HG03520 (cell line): Measurements from ENCODE around the gene ENC1.

Experiments used
- ATAC-seq: cut with Tn5 transposase; IDR thresholded peaks from one replicate; pipeline ENCODE4 v1.9.1; 2021; ENCODE audit warnings: mild to moderate bottlenecking, moderate library complexity; ENCODE audit not compliant: unreplicated experiment

ENC1 gene

GRCh38 chr5:74612045-74612444, 28.5 kb downstream of the ENC1 start:
- no peak for ATAC-seq

- no peak for ATAC-seq
Measured at GRCh38 chr5:74608736-74609601, 31.6 kb downstream of the ENC1 start.

GRCh38 chr5:74605759-74606158, 34.8 kb downstream of the ENC1 start:
- no peak for ATAC-seq

GRCh38 chr5:74603376-74603775, 37.2 kb downstream of the ENC1 start:
- ATAC-seq: no peak

DNA sequence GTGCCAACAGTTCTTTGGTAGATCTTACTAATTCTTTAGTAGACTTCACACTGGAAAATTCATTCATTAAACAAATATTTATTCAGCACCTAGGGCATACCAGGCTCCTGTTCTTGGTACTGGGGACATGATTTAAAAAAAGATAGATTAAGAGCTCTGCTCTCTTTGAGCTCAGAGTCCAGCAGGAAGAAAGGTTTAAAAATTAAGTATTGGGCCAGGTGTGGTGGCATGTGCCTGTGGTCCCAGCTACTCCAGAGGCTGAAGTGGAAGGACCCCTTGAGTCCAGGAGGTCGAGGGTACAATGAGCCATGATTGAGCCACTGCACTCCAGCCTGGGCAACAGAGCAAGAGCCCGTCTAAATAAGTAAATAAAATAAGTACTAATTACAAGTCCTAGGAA, 41.4 kb downstream of the ENC1 start:
- no peak for ATAC-seq

DNA sequence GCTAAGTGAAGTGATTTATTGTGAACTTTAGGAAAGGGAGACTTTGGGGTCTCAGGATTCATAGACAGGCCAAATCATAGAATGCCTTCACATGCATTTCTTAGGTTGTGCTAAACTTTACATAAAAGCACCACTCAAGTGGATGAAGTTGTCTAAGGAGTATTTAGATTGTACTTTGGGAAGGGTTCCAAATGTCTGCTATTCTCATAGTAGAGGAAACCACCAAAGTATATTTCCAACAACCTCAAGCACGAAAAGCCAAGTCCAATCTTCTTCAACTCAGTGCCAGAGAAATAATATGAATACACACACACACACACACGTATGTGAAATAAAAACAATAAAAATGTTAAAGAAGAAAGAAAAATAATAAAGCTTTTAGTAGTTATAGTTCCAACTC, 41.8 kb downstream of the ENC1 start:
- no peak for ATAC-seq

DNA sequence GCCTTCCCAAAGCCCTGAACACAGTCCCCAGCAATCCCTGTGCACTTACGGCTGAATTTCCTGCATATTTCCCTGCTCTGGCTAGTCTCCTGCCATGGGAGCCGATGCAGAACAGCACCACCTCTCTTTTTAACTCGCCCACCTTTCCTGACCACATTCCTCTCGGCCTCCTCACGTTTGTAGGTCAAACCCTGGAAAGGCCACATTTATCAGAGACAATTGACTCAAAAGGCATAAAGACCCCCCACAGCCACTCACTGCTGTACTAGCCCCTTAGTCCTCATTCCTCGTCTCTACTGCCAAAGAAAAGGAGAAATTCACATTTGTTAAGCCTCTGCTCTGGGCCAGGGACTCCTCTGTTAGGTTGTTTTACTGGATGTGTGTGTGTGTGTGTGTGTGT, 43.6 kb downstream of the ENC1 start:
- ATAC-seq: no peak

DNA sequence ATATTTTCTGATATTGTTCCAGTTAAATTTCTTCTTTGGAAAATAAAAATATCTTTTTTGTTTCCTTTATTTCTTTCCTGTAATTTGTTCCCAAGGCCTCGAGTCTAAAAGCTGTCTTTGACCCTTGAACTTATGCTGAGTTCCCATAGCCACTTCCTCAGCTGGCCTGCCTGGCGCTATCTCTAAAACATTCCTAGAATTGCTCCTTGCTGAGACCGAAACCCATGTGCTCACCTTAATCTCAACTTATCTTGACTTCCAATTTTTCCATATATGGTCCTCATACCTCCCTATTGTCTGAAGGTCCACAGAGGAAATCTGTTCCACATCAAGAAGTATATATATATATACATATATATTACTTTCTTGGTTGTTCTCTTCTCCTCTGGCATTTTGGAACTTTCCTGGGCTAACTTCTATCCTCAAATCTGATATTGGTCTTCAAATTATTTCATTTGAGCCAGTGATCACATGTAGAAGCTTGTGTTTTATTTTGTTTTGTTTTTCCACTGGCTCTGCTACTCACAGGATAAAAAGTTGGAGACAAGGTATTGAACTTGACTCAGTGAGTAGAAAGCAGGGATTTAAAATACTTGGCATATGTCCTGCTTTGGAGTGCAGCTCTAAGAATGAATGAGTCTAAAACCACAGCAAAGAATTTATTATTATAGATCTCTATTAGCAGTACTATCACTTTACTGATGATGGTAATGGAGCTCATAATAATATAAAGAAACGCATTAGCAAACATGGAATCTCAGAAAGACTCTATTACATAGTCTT, 45.2 kb downstream of the ENC1 start:
- ATAC-seq: no peak

- no peak for ATAC-seq
Measured at GRCh38 chr5:74594137-74595040, 46.1 kb downstream of the ENC1 start.

- no peak for ATAC-seq
Measured at GRCh38 chr5:74589204-74590056, 51.1 kb downstream of the ENC1 start.

- no peak for ATAC-seq
Measured at GRCh38 chr5:74588415-74588814, 52.1 kb downstream of the ENC1 start.

- ATAC-seq: no peak
Measured at GRCh38 chr5:74587890-74588289, 52.6 kb downstream of the ENC1 start.

- no peak for ATAC-seq
Measured at GRCh38 chr5:74587300-74587699, 53.2 kb downstream of the ENC1 start.

DNA sequence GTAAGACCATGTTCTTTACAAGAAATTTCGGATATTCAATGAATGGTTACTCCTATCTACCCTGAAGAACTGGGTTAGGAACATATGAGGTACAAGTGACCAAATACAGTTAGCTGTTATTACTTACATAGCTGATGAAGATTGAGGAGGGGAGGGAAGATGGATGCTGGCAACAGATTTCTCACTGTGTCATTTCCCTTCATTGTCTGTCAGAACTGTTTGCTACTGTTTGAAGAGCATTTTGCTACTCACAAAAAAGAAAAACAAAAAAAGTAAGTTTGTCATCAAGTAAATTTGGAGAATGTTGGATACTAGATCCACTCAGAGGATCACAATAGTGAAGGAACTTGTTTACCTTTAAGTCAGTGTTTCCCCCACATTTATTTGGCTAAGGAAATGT, 53.7 kb downstream of the ENC1 start:
- no peak for ATAC-seq

GRCh38 chr5:74582853-74583252, 57.7 kb downstream of the ENC1 start:
- ATAC-seq: no peak

- no peak for ATAC-seq
Measured at GRCh38 chr5:74581988-74582365, 58.6 kb downstream of the ENC1 start.

- no peak for ATAC-seq
Measured at GRCh38 chr5:74580729-74581109, 59.8 kb downstream of the ENC1 start.

DNA sequence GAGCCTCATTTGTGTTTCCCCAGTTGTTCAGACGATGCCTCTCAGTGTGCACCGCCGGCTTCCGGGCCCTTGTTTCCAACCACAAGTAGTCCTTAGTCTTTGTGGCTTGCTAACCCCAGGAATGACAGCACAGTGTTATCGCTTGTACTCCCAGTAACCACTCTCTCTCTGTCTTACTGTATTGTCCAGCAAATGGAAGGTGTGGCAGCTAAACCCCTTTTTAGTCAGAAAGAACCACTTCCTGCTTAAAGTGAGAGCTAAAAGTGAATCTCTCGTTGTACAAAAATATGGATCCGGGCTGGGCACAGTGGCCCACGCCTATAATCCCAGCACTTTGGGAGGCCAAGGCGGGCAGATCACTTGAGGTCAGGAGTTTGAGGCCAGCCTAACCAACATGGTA, 61.3 kb downstream of the ENC1 start:
- ATAC-seq: peak; percentile 71

- ATAC-seq: no peak
Measured at GRCh38 chr5:74578356-74579044, 62.0 kb downstream of the ENC1 start.
